Activated CD8-positive, alpha-beta memory T cell treated with anti-CD3 and anti-CD28 coated beads for 36 hours (primary cell): ENCODE measurements around the gene TINCR. TPM values are rescaled to one million over a fixed set of nuclear protein-coding genes. Genes with fewer than 3 reads are reported as not detected.

ENCODE experiments used
- CTCF ChIA-PET: fragments of 350-600 bp; sonication (Branson Sonifier 250); formaldehyde crosslinking; loops from one replicate; lab custom pipeline; 2021; ENCODE audit warnings: antibody characterized with exemption; lab: Charles Lee
- POLR2A ChIA-PET: fragments of 350-600 bp; sonication (Branson Sonifier 250); formaldehyde crosslinking; loops from one replicate; lab custom pipeline; 2021; ENCODE audit warnings: antibody characterized with exemption; lab: Charles Lee
- total RNA-seq, 2 experiments: library from RNA; stranded (reverse); gene quantifications; one replicate each; pipeline ENCODE4 v1.2.3, GENCODE V29; 2021

The TINCR gene
- total RNA-seq, 2 experiments from 2014 or later, result 0.27 to 0.48 TPM

DNA sequence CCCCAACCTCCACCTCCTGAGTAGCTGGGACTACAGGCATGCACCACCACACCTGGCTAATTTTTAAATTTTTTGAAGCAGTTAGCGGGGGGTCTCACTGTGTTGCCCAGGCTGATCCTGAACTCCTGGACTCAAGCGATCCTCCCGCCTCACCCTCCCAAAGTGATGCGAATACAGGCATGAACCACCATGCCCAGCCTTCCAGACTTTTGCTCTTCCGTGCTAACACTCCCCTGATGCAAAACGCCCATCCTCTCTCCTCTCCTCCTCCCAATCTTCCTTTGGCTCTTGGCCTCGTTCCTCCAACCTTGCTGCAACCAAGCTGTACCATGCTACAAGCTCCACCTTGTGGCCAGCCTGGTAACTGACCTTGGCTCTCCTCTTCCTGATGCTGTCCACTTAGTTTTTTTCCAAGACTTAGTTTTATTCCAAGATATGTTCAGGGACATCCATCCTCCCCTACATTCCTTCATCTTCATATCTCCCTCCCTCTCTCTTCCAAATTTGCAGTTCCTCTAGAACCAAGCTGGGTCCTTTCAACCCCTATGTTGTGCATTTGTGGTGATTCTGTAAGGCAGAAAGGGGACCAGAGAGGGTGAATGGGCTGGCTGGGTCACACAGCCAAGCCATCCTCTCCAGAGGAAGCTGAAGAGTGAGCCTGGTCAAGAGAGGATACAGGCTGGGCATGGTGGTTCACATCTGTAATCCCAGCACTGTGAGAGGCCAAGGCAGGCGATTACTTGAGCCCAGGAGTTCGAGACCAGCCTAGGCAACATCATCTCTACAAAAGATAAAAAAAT, 32.8 kb downstream of the TINCR start:
- POLR2A ChIA-PET, result interaction anchor here (0.6 kb wide), 1 partner anchor 337 kb away, joined by 12 read pairs; no protein-coding TSS in a partner anchor
- CTCF ChIA-PET, result interaction anchor here (1.2 kb wide), 1 partner anchor 193 kb away, joined by 3 read pairs; no protein-coding TSS in a partner anchor

DNA sequence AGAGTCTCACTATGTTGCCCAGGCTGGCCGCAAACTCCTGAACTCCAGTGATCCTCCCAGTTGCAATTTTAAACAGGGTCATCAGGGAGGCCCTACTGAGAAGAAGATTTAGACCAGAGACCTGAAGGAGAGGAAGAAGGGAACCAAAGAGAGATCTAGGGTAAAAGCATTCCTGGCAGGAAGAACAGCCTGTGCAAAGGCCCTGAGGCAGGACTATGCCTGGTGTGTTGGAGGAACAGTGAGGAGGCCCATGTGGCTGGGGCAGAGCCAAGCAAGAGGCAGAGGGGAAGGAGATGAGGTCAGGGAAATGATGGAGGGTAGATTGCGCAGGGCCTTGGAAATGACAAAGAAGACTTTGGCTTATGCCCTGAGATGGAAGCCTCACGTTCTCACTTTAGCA, 34.5 kb downstream of the TINCR start:
- CTCF ChIA-PET, result no interaction called here

DNA sequence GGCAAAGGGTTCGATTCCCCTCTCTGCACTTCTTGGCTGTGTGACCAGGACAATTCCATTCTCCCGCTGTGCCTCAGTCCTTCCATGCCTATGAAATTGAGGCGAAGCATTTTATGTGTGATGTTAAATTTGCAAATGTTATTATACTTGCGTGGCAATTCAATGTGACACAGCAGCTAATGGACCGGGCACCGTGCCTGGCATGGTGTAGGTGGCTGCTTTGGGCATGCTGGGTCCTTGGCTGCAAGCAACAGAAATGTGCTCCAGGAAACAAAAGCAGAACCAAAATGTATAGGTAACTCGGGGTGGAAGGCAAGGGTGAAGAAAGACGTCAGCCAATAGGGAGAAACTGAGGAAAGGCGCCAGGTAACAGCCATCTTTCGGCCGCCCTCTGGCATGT, 37.1 kb downstream of the TINCR start:
- ChIA-PET CTCF (no interaction called here), POLR2A (no interaction called here)

More for the DNA sequence above, 34.5 kb downstream of the TINCR start:
- POLR2A ChIA-PET, result no interaction called here

DNA sequence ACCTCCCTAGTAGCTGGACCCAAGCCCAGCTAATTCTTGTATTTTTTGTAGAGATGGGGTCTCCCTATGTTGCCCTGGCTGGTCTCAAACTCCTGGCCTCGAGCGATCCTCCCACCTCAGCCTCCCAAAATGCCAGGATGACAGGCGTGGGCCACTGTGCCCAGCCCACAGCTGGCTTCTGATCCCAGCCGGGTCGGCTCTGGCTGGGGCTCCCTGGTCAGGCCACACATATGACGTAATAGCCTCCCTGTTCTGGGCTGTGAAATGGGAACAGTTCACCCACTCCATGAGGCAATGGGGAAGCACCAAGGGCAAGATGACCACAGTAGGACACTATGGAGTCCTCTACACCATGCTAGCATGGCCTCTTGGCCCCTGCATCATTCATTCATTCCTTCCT, 41.1 kb downstream of the TINCR start:
- POLR2A ChIA-PET, result no interaction called here
- CTCF ChIA-PET, result interaction anchor here (0.5 kb wide), 1 partner anchor 84 kb away, joined by 3 read pairs; no protein-coding TSS in a partner anchor

DNA sequence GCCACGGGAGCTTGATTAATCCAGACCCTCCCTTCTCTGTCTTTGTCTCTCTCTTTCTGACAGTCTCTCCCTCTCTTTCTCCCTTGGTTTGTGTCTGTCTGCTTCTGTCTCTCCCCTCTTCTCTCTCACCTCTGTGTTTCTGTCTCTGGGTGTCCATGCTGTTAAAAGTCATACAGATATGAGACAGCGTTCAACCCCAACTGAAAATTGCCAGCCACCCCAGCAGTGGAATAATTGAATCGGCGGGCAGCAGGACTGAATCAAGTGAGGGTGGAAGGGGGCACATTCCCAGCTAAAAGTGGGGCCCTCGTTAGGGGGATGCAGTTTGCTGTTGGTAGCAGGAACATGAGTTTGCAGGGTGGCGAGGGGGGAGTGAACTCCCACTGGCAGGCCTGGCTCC, 43.7 kb downstream of the TINCR start:
- ChIA-PET CTCF (no interaction called here), POLR2A (interaction anchor here (0.6 kb wide), 1 partner anchor 78 kb away, joined by 5 read pairs; no protein-coding TSS in a partner anchor)

DNA sequence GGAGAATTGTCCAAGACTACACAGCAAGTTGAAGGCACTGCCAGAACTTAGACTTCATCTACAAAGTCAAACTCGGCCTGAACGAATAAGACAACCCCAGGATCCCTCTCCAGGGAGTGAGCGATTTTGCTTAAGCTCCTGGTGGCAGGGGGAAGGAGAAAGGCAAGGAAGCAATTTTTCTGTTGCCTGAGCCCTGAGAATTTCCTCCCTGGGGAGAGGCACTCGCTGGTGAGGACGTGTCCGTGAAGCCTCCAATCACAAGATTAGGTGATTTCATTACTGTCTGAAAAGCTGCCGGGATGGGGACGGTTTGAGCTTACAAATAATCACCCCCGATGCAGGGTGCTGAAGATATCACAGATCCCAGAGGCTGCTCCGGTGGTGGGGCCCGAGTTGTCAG, 45.6 kb downstream of the TINCR start:
- POLR2A ChIA-PET, result no interaction called here
- CTCF ChIA-PET, result interaction anchor here (0.7 kb wide), 1 partner anchor 427 kb away, joined by 3 read pairs; no protein-coding TSS in a partner anchor

DNA sequence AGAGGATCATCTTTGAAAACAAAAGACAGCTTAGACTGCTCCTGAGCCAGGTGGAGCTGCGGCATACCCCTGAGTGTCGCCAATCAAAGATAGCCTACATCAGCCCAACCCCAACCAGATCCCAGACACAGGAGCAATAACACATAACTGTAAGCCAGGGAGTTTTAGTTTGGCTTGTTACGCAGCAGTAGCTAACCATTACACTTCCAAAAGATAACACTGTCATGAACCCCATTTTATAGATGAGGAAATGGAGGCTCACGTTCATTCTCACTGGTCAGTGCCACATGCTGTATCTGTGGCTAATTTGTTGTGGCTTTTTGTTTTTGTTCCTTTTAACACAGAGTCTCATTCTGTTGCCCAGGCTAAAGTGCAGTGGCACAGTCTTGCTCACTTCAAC, 47.3 kb downstream of the TINCR start:
- POLR2A ChIA-PET, result interaction anchor here (0.6 kb wide), 1 partner anchor 23 kb away, joined by 5 read pairs; no protein-coding TSS in a partner anchor
- CTCF ChIA-PET, result interaction anchor here (0.6 to 0.7 kb wide), 2 partner anchors 21 to 104 kb away, joined by 3 read pairs; no protein-coding TSS in a partner anchor

DNA sequence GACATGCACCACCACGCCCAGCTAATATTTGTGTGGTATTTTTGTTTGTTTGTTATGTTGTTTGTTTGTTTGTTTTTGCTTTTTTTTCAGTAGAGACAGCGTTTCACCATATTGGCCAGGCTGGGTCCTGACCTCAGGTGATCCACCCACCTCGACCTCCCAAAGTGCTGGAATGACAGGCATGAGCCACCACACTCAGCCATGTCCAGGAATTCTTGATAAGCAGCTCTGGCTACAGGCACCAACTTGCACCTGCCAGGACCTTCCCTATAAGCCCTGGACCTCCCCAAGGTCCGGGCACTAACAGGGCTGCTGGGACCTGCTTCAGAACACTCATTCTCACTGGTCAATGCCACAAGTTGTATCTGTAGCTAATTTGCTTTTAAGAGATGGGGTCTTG, 48.7 kb downstream of the TINCR start:
- ChIA-PET CTCF (no interaction called here), POLR2A (no interaction called here)

DNA sequence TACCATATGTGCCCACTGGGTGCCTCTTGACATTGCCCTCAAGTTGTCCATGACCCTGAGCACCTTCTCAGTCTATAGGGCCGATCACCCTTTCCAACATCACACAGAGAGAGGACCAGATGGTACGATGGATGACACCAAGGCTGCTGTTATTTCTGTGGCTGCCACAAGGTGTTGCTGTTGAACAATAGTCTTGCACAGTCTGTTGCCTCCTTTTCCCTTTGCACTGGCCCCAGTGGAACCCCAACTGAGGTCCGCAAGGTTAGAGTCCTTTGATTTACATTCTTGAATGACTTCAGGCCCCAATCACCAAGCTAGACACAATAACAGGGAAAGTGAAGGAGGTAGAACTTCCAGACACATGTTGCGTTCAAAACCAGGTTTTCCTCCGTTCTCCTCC, 52.0 kb downstream of the TINCR start:
- ChIA-PET POLR2A (no interaction called here), CTCF (no interaction called here)

DNA sequence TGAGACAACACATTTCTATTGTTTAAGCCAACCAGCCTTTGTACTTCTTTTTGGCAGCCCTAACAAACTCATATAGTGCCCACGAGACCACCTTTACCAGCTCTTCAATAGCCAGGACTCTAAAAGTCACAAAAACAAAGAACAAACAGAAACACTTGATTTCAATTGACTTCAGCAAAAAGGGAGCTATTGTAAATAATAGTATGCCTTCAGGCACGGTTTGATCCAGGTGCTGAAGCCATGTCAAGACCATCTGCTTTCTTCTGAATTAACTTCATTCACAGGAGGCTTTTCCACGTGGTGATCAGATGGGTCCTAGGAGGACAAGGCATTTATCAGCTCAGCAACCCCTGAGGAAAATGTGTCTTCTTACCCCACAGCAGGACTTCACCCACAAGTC, 53.8 kb downstream of the TINCR start:
- ChIA-PET CTCF (no interaction called here), POLR2A (no interaction called here)

DNA sequence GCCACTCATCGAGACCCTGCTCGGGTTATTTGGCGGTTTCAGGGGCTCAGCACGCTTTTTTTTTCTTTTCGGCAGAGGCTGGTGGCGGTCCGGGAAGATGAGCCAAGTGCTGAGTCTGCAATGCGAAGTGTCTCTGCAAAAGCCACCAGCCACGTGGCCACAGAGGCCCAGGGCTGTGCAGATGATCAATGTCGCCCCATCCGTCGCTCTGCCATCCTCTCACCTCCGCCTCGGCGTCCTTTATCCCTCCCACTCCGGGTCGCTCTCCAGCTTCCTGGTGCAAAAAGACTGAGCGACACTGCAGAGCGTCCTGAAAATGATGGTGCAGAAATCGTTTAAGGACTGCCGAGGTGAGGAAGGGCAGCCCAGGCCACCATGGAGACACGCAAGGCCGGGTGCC, 55.0 kb downstream of the TINCR start:
- ChIA-PET POLR2A (no interaction called here), CTCF (no interaction called here)

Other genes starting within 250 kb of the TINCR start
- gene PTPRS, start 227.1 kb downstream of the TINCR start, total RNA-seq, result 1 to 10 TPM in 1 of 2 experiments, under 1 TPM in 1; 0.93 to 1.3 TPM
- gene ZNRF4, start 112.5 kb downstream of the TINCR start, total RNA-seq, result not detected
- 10 to 100 TPM; 78.5 to 83.6 TPM for gene SAFB2, start 54.8 kb upstream of the TINCR start, total RNA-seq
- gene SAFB, start 55.1 kb upstream of the TINCR start, total RNA-seq, result 100 to 1,000 TPM; 128 to 129 TPM
- 10 to 100 TPM; 54.6 to 62.1 TPM for gene MICOS13, start 112.6 kb upstream of the TINCR start, total RNA-seq
- gene HSD11B1L, start 113.1 kb upstream of the TINCR start, total RNA-seq, result 1 to 10 TPM; 1.8 to 2.2 TPM
- gene RPL36, start 122.3 kb upstream of the TINCR start, total RNA-seq, result 1,000 to 10,000 TPM; 1,455 to 1,458 TPM
- gene LONP1, start 152.2 kb upstream of the TINCR start, total RNA-seq, result 100 to 1,000 TPM; 284 to 290 TPM
- gene CATSPERD, start 152.7 kb upstream of the TINCR start, total RNA-seq, result not detected
- 1 to 10 TPM; 8.5 to 9.9 TPM for gene PRR22, start 216.8 kb upstream of the TINCR start, total RNA-seq
- gene DUS3L, start 223.2 kb upstream of the TINCR start, total RNA-seq, result 10 to 100 TPM; 85.1 to 94.6 TPM
- under 1 TPM in 1 of 2 experiments, not detected in 1; 0.25 TPM for gene NRTN, start 237.1 kb upstream of the TINCR start, total RNA-seq